ENCODE results near the gene CPLX4.

- TF ChIP-seq CTCF (IDR thresholded peaks at IDR 0.05) (no peak), ZFX (IDR thresholded peaks at IDR 0.05; ENCODE audit: borderline replicate concordance) (no peak)
Observed at GRCh38 chr18:59265974-59266369, 52.5 kb downstream of the CPLX4 start.
